CD1c-positive myeloid dendritic cell (primary cell): Measurements from ENCODE around the gene SERPINA4.
"Not testable (repeated sequence)": the region's sequence is repeated elsewhere in the genome, so short reads cannot be mapped to it uniquely, and the experiment has no call there.

ENCODE experiments used
- DNase-seq: peaks from one replicate; pipeline ENCODE4 v3.0.0-alpha.2; 2016; ENCODE audit errors: extremely low spot score

The SERPINA4 gene

GRCh38 chr14:94569381-94570001, 8.2 kb downstream of the SERPINA4 start:
- no peak for DNase-seq

- no peak for DNase-seq
Measured at GRCh38 chr14:94570002-94570400, 8.8 kb downstream of the SERPINA4 start.

- no peak for DNase-seq
Measured at GRCh38 chr14:94570440-94570839, 9.2 kb downstream of the SERPINA4 start.

GRCh38 chr14:94571395-94571794, 10.2 kb downstream of the SERPINA4 start:
- DNase-seq: no peak

GRCh38 chr14:94571950-94572349, 10.7 kb downstream of the SERPINA4 start:
- DNase-seq: no peak

- DNase-seq: no peak
Measured at GRCh38 chr14:94572637-94573303, 11.5 kb downstream of the SERPINA4 start.

- no peak for DNase-seq
Measured at GRCh38 chr14:94573475-94574277, 12.4 kb downstream of the SERPINA4 start.

- DNase-seq: no peak
Measured at GRCh38 chr14:94574336-94574735, 13.1 kb downstream of the SERPINA4 start.

- no peak for DNase-seq
Measured at GRCh38 chr14:94575730-94576585, 14.7 kb downstream of the SERPINA4 start.

GRCh38 chr14:94577472-94577871, 16.2 kb downstream of the SERPINA4 start:
- DNase-seq: not testable (repeated sequence)

GRCh38 chr14:94578712-94579111, 17.5 kb downstream of the SERPINA4 start:
- DNase-seq: no peak

GRCh38 chr14:94581127-94581999, 20.1 kb downstream of the SERPINA4 start, which contains the start of gene SERPINA5:
TSS of gene SERPINA5 (plus strand) at chr14:94581426. CDS start at chr14:94587363, 5,937 bp downstream.
- no peak for DNase-seq

GRCh38 chr14:94582199-94582750, 21.0 kb downstream of the SERPINA4 start:
- DNase-seq: no peak

- no peak for DNase-seq
Measured at GRCh38 chr14:94582851-94583250, 21.6 kb downstream of the SERPINA4 start.

- DNase-seq: no peak
Measured at GRCh38 chr14:94583557-94583956, 22.3 kb downstream of the SERPINA4 start.

- no peak for DNase-seq
Measured at GRCh38 chr14:94584591-94585280, 23.5 kb downstream of the SERPINA4 start.

- DNase-seq: no peak
Measured at GRCh38 chr14:94586635-94587034, 25.4 kb downstream of the SERPINA4 start.

GRCh38 chr14:94588311-94588710, 27.1 kb downstream of the SERPINA4 start:
- DNase-seq: no peak

- no peak for DNase-seq
Measured at GRCh38 chr14:94591073-94591472, 29.8 kb downstream of the SERPINA4 start.

- no peak for DNase-seq
Measured at GRCh38 chr14:94591871-94592270, 30.6 kb downstream of the SERPINA4 start.
